ENCODE results near the gene C6orf132. TPM values are rescaled to one million over a fixed set of nuclear protein-coding genes. Genes with fewer than 3 reads are reported as not detected.

Gene C6orf132
- total and polyA plus RNA-seq, 2 of the 8 experiments (the other 6 are each of a cell fraction or from before 2014, with no cell fraction given) = 31.5 to 64.0 TPM

DNA sequence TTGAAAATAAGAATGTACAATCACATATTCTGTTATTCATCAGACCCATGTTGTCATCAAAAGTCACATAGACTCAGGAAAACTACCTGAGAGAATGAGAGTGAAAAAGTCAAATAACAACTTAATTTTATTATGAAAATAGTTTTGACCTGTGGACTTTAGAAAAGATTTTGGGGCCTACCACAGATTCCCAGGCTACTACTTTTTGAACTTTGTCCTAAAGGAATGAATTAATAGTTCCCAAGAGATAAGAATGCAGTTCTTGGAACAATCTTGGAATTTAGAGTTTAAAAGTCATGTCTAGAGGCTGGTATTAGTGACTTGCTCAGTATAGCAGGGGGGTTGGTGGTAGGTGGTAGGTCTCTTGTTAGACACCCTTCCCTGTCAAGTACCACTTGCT is 88.8 kb downstream of the C6orf132 start:
- FAIRE-seq (no peak), DNase-seq (ENCODE audit: low read depth in 1 of 2, low spot score in 2 of 2) (no peak)
- Histone ChIP-seq H2BK5ac (ENCODE audit: low read depth, low read length) (no peak overlapping the region), H3K79me1 (ENCODE audit: low read depth, low read length) (no peaks in the 10 kb centered on the region), H4K5ac (ENCODE audit: insufficient read length, low read depth, low read length) (no peak overlapping the region), H3K14ac (ENCODE audit: insufficient read length) (no peak overlapping the region), H3K4ac (replicated peaks; ENCODE audit: insufficient read length, low read depth, low read length) (no peak overlapping the region), H2BK120ac (replicated peaks; ENCODE audit: low read depth, low read length) (no peak overlapping the region), H3K18ac (ENCODE audit: extremely low read depth, low read length) (no peak overlapping the region), H3K9me3 (ENCODE audit: insufficient read depth in 2 of 2, low read depth in 1 of 2, low read length in 1 of 2) (no peaks in the 10 kb centered on the region), H3K27ac (ENCODE audit: low read depth, low read length) (no peak overlapping the region), H2BK15ac (ENCODE audit: low read length) (no peak overlapping the region), H3K56ac (replicated peaks; ENCODE audit: insufficient read length, low read depth, low read length) (no peak overlapping the region), H2AFZ (ENCODE audit: low read length) (no peak overlapping the region), H3K36me3 (ENCODE audit: control insufficient read depth in 2 of 4, insufficient read depth in 4 of 4, low read length in 3 of 4) (peaks cover 16 to 45% (median 32%) of the 10 kb centered on the region in 4 experiments), H3K4me2 (ENCODE audit: insufficient read depth in 1 of 2, low read depth in 2 of 2, low read length in 2 of 2) (no peak overlapping the region), H4K91ac (replicated peaks; ENCODE audit: insufficient read length, low read length) (no peak overlapping the region), H3K9ac (replicated peaks in 1 of 4; ENCODE audit: extremely low read depth in 1 of 4, low read depth in 3 of 4, low read length in 3 of 4) (no peak overlapping the region), H2BK12ac (ENCODE audit: low read depth, low read length) (no peak overlapping the region), H2AK5ac (ENCODE audit: low read depth, low read length) (no peak overlapping the region), H3K23me2 (ENCODE audit: low read depth, low read length) (peaks cover 3% of the 10 kb centered on the region), H2BK20ac (ENCODE audit: low read length) (no peak overlapping the region), H3K27me3 (replicated peaks in 1 of 4; ENCODE audit: control insufficient read depth in 3 of 4, extremely low read depth in 1 of 4, insufficient read depth in 3 of 4, low read length in 3 of 4) (peaks cover 8 to 14% (median 11%) of the 10 kb centered on the region in 4 experiments), H4K8ac (ENCODE audit: extremely low read depth, insufficient read depth, low read length) (no peak overlapping the region), H4K20me1 (replicated peaks in 1 of 2; ENCODE audit: control insufficient read depth in 1 of 2, insufficient read depth in 2 of 2, low read length in 2 of 2) (no peaks in the 10 kb centered on the region), H3K79me2 (ENCODE audit: control insufficient read depth in 1 of 2, insufficient read depth in 2 of 2, low read length in 2 of 2) (peaks cover 0 to 6% of the 10 kb centered on the region in 2 experiments; a peak in 1 of 4 replicates), H3K23ac (ENCODE audit: insufficient read length) (no peak overlapping the region), H3K4me1 (replicated peaks in 1 of 4; ENCODE audit: control insufficient read depth in 3 of 4, insufficient read depth in 4 of 4, low read length in 3 of 4) (peaks cover 0 to 8% (median 3%) of the 10 kb centered on the region in 4 experiments; a peak in 4 of 7 replicates), H3K4me3 (ENCODE audit: extremely low read depth in 1 of 4, insufficient read depth in 2 of 4, low read depth in 3 of 4, low read length in 4 of 4) (no peak overlapping the region)
- CTCF ChIA-PET (ENCODE audit: partially characterized antibody) = interaction anchor here (0.8 to 1.7 kb wide), 5 partner anchors 9 to 83 kb away, joined by 3 to 6 read pairs (median 4); no protein-coding TSS in a partner anchor
- POLR2A ChIA-PET (ENCODE audit: partially characterized antibody) = interaction anchor here (1.0 to 3.3 kb wide), 2 partner anchors 12 to 275 kb away, joined by 3 to 12 read pairs; no protein-coding TSS in a partner anchor
- TF ChIP-seq CREB1 (IDR thresholded peaks at IDR 0.05) (no peak), NRF1 (IDR thresholded peaks at IDR 0.05; ENCODE audit: low read depth, low read length) (no peak), RXRA (IDR thresholded peaks at IDR 0.05; ENCODE audit: insufficient read depth, low read depth, low read length) (no peak), TCF12 (IDR thresholded peaks at IDR 0.05; ENCODE audit: low read depth, low read length) (no peak), EP300 (IDR thresholded peaks at IDR 0.05; ENCODE audit: borderline replicate concordance in 1 of 2, low read depth in 2 of 2, low read length in 2 of 2) (no peak), CEBPB (IDR thresholded peaks at IDR 0.05; ENCODE audit: low read depth, low read length) (no peak), HDAC2 (IDR thresholded peaks at IDR 0.05; ENCODE audit: borderline replicate concordance in 1 of 2, low read depth in 2 of 2, low read length in 2 of 2) (no peak), TAF1 (IDR thresholded peaks at IDR 0.05; ENCODE audit: low read depth, low read length) (no peak), ZNF274 (IDR thresholded peaks at IDR 0.05; ENCODE audit: borderline replicate concordance, extremely low read depth, low read length) (no peak), SP1 (IDR thresholded peaks at IDR 0.05; ENCODE audit: low read depth, low read length) (no peak), SP2 (IDR thresholded peaks at IDR 0.05; ENCODE audit: low read length) (no peak), TBP (IDR thresholded peaks at IDR 0.05; ENCODE audit: low read depth, low read length) (no peak)
- TF ChIP-seq, protein P1, sequence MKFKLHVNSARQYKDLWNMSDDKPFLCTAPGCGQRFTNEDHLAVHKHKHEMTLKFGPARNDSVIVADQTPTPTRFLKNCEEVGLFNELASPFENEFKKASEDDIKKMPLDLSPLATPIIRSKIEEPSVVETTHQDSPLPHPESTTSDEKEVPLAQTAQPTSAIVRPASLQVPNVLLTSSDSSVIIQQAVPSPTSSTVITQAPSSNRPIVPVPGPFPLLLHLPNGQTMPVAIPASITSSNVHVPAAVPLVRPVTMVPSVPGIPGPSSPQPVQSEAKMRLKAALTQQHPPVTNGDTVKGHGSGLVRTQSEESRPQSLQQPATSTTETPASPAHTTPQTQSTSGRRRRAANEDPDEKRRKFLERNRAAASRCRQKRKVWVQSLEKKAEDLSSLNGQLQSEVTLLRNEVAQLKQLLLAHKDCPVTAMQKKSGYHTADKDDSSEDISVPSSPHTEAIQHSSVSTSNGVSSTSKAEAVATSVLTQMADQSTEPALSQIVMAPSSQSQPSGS (IDR thresholded peaks at IDR 0.05; ENCODE audit: low read length) = no peak

Measured in H1 (cell line).